NCI-H526 treated with DMSO at 0.1 percent for 48 hours (cell line): Measurements from ENCODE around the gene WDR90.
"Not testable (repeated sequence)": the region's sequence is repeated elsewhere in the genome, so short reads cannot be mapped to it uniquely, and the experiment has no call there.

Experiments used
- DNase-seq: peaks from one replicate; lab custom pipeline; 2025; lab: John Stamatoyannopoulos, UW

WDR90 gene

GRCh38 chr16:689175-689897, 40.2 kb downstream of the WDR90 start:
- no peak for DNase-seq

- DNase-seq, result not testable (repeated sequence)
These were observed 42.1 kb downstream of the WDR90 start for GRCh38 chr16:691242-691641.

GRCh38 chr16:692356-693108, 43.4 kb downstream of the WDR90 start:
- DNase-seq, result no peak

GRCh38 chr16:693364-693763, 44.2 kb downstream of the WDR90 start:
- no peak for DNase-seq

- DNase-seq, result no peak
These were observed 44.6 kb downstream of the WDR90 start for GRCh38 chr16:693766-694165.

GRCh38 chr16:694187-694862, 45.2 kb downstream of the WDR90 start:
- no peak for DNase-seq

GRCh38 chr16:694863-695354, 45.7 kb downstream of the WDR90 start:
- DNase-seq, result no peak

GRCh38 chr16:695355-696089, 46.4 kb downstream of the WDR90 start:
- peak; percentile 70 for DNase-seq

- no peak for DNase-seq
These were observed 49.9 kb downstream of the WDR90 start for GRCh38 chr16:698911-699671.

GRCh38 chr16:700684-701584, 51.8 kb downstream of the WDR90 start:
- no peak for DNase-seq

GRCh38 chr16:702341-702740, 53.2 kb downstream of the WDR90 start:
- DNase-seq, result no peak

GRCh38 chr16:703406-703805, 54.2 kb downstream of the WDR90 start:
- no peak for DNase-seq

GRCh38 chr16:704047-704446, 54.9 kb downstream of the WDR90 start:
- no peak for DNase-seq

GRCh38 chr16:704552-705380, 55.6 kb downstream of the WDR90 start:
- DNase-seq, result no peak

- peak; percentile 17 for DNase-seq
These were observed 56.4 kb downstream of the WDR90 start, which contains the start of gene FBXL16 for GRCh38 chr16:705431-706188. TSS of gene FBXL16 (minus strand) at chr16:705801. CDS start at chr16:697405, 8,396 bp downstream.

GRCh38 chr16:706189-707061, 57.3 kb downstream of the WDR90 start:
- no peak for DNase-seq

GRCh38 chr16:707062-707538, 57.9 kb downstream of the WDR90 start:
- DNase-seq, result no peak
